Prostate gland (tissue), 2 donors: ENCODE results near the gene TAS1R3. TPM values are rescaled to one million over a fixed set of nuclear protein-coding genes. Genes with fewer than 3 reads are reported as not detected.

ENCODE experiments used
- DNase-seq: peaks from one replicate; pipeline ENCODE4 v3.0.0-alpha.2; 2019; ENCODE audit warnings: low spot score
- H3K27ac ChIP-seq, 2 donors: fragments of 200-600 bp; sonication (generic); 2 replicates each; pipeline ENCODE4 v1.5.1; 2017 to 2019
- H3K27me3 ChIP-seq: fragments of 200-600 bp; sonication (generic); replicated peaks from 2 replicates; pipeline ENCODE4 v1.5.1; 2019; ENCODE audit not compliant: insufficient read depth
- H3K36me3 ChIP-seq, 2 donors: fragments of 200-600 bp; sonication (generic); 1 replicate in 1 of 2; 2 replicates in 1 of 2; pipeline versions ENCODE4 v1.5.1 to v1.8.1; 2017 to 2019
- H3K4me1 ChIP-seq: fragments of 200-600 bp; sonication (generic); replicated peaks from 2 replicates; pipeline ENCODE4 v1.5.1; 2019
- H3K4me3 ChIP-seq, 2 donors: fragments of 200-600 bp; sonication (generic); 2 replicates each; pipeline ENCODE4 v1.5.1; 2017 to 2019
- H3K9me3 ChIP-seq: fragments of 200-600 bp; sonication (generic); 2 replicates; pipeline ENCODE4 v1.5.1; 2017
- POLR2A ChIP-seq: fragments of 450-650 bp; IDR thresholded peaks from one replicate; pipeline ENCODE4 v1.6.1; 2016; ENCODE audit warnings: antibody characterized with exemption, mild to moderate bottlenecking
- POLR2AphosphoS5 ChIP-seq: sonication (generic); formaldehyde crosslinking; IDR thresholded peaks from one replicate; pipeline ENCODE4 v1.6.1; 2017; ENCODE audit warnings: antibody characterized with exemption
- WGBS: methylation state at CpG from one replicate; pipeline ENCODE4 v1.1.5; 2018; 5-methylcytosine and 5-hydroxymethylcytosine counted together
- intact Hi-C: fragments of 100-400 bp; cut with DNase I; formaldehyde crosslinking; loops from one replicate; pipeline ENCODE4 v1.14.2; 2022
- total RNA-seq, 2 donors: library from RNA; depleted of rRNA; stranded (reverse); fragments of >200 nt; gene quantifications; one replicate each; pipeline ENCODE4 v1.1.0, GENCODE V29; 2016
- TF ChIP-seq, protein P1 (sequence below), 4 experiments: fragments of 200-600 bp in 2 of 4; fragments of 450-650 bp in 2 of 4; sonication (generic) in 2 of 4; IDR thresholded peaks; 1 replicate in 3 of 4; 2 replicates in 1 of 4; pipeline ENCODE4 v1.5.1; 2016 to 2019; ENCODE audit warnings: antibody characterized with exemption in 4 of 4, mild to moderate bottlenecking in 2 of 4, moderate library complexity in 2 of 4

TAS1R3 gene
- total RNA-seq, 2 donors from 2014 or later: 0.80 TPM; not detected in 1

DNA sequence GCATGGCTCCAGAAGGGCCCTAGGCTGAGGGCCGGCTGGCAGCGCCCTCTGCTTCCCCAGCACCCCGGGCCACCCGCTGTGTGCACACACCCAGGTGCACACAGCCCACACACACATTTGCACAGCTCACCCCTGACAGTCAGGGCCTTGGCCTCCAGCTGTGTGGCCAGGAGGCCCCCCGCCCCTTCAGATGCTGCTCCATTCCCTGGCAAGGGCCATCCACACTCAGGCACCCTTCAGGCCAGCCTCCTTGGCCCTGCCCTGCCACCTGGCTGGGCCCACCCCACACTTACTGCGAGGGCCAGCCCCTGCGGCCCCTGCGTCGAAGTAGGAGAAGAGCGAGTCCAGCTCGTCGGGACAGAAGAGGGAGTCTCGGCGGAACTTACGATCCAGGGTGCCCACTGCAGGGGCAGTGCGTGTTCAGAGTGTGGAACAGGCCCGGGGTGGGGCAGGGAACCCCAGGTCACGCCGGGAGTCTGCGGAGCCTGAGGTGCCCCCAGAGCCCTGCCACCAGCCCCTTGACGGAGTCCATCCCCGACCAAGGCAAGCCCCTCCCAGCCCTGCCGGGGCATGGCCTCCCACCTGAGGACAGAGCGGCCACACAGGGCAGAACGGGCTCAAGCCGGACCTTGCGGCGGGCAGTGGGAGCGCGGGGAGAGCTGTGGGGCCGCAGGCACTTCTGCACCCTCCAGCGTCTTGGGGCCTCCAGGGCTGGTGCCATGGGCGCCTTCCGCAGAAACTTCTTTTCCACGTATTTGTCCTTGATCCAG is 35.7 kb upstream of the TAS1R3 start:
- no peak for TF ChIP-seq POLR2A
- TF ChIP-seq, protein P1, sequence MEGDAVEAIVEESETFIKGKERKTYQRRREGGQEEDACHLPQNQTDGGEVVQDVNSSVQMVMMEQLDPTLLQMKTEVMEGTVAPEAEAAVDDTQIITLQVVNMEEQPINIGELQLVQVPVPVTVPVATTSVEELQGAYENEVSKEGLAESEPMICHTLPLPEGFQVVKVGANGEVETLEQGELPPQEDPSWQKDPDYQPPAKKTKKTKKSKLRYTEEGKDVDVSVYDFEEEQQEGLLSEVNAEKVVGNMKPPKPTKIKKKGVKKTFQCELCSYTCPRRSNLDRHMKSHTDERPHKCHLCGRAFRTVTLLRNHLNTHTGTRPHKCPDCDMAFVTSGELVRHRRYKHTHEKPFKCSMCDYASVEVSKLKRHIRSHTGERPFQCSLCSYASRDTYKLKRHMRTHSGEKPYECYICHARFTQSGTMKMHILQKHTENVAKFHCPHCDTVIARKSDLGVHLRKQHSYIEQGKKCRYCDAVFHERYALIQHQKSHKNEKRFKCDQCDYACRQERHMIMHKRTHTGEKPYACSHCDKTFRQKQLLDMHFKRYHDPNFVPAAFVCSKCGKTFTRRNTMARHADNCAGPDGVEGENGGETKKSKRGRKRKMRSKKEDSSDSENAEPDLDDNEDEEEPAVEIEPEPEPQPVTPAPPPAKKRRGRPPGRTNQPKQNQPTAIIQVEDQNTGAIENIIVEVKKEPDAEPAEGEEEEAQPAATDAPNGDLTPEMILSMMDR (IDR thresholded peaks at IDR 0.05): no peak
- TF ChIP-seq POLR2AphosphoS5: no peak
- 90% methylated on average over 34 of the region's 35 CpGs for WGBS
- no peak for DNase-seq
- intact Hi-C loops: no loop called here
- no peaks in the 10 kb centered on the region for H3K9me3 ChIP-seq
- H3K36me3 ChIP-seq: no peaks in the 10 kb centered on the region
- no peak overlapping the region for H3K27ac ChIP-seq
- H3K27me3 ChIP-seq: no peaks in the 10 kb centered on the region
- no peak overlapping the region for H3K4me3 ChIP-seq
- H3K4me1 ChIP-seq: peaks cover 4% of the 10 kb centered on the region

DNA sequence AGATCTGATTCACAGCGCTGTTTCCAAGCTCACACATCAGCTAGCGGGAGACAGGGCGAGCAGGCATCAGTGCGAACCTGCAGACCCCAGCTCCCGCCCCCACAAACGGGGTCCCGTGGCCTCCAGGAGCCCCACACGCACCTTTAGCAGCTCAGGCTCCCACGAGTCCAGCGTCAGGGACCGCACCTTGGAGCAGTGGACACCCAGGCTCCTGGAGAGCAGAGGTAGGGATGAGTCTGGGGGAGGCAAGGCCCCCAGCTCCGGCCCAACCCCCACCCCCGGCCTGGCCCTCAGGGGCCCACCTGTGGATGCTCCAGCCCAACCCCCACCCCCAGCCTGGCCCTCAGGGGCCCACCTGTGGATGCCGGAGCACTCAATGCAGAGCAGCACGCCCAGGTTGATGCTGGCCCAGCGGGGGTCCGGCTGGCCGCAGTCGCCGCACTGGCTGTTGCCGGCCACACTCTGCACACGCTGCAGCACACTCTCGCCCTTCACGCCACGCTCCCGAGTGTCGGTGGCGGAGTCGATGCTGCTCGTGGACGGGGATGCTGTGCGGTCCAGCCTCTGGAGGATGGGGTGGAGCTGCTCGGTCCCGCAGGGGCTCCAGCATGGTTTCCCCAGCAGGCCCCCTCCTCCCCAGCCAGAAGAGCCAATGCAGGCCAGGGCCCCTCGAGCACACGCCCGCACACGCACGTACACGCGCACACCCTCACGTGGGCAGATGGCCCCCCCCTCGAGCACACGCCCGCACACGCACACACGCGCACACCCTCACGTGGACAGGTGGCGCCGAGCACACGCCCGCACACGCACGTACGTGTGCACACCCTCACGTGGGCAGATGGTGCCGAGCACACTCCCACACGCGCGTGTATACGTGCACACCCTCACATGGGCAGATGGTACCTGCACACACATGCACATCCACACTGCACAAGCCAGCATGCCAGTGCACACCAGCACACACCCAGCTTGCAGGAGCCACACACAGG is 34.7 kb upstream of the TAS1R3 start:
- no peak for DNase-seq
- H3K4me3 ChIP-seq: no peak overlapping the region
- TF ChIP-seq, protein P1 (IDR thresholded peaks at IDR 0.05): no peak
- TF ChIP-seq POLR2A: no peak
- no peak for TF ChIP-seq POLR2AphosphoS5
- no peak overlapping the region for H3K27ac ChIP-seq
- WGBS: 89% methylated on average over 59 of the region's 62 CpGs
- H3K4me1 ChIP-seq: no peaks in the 10 kb centered on the region
- no peaks in the 10 kb centered on the region for H3K9me3 ChIP-seq
- intact Hi-C loops: no loop called here
- no peaks in the 10 kb centered on the region for H3K27me3 ChIP-seq
- H3K36me3 ChIP-seq: no peaks in the 10 kb centered on the region

DNA sequence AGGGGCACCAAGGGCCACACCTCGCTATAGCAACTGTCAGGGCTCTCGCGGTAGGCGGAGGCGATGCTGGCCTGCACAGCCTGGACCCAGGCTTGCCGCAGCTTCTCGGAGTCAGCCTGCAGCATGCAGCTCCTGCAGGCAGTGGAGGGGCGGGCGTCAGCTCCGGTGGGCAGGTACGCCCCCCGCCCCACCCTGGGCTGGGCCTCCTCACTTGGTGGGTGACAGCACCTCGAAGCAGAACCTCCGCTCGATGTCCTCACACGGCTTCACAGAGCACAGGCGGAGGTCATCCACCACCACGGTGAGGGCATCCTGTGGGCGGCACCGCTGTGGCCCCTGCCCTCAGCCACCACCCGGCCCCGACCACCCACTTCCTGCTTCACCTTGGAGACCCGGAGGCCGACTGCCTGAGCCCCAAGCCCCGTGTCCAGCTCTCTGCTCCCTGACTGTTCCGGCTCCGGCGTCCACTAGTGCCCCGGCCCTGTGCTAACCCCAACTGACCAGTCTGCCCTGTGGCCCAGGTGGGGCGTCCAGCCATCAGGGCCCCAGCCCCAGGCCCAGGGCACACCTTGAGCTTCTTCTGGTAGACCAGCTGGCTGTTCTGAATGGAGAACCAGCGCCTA is 33.2 kb upstream of the TAS1R3 start:
- no peak for TF ChIP-seq POLR2AphosphoS5
- TF ChIP-seq, protein P1 (IDR thresholded peaks at IDR 0.05): no peak
- no peak for TF ChIP-seq POLR2A
- H3K4me3 ChIP-seq: no peak overlapping the region
- no peaks in the 10 kb centered on the region for H3K9me3 ChIP-seq
- no peak overlapping the region for H3K27ac ChIP-seq
- no peak for DNase-seq
- no peaks in the 10 kb centered on the region for H3K4me1 ChIP-seq
- no peaks in the 10 kb centered on the region for H3K27me3 ChIP-seq
- intact Hi-C loops: no loop called here
- 94% methylated on average over 23 of the region's 31 CpGs for WGBS
- no peaks in the 10 kb centered on the region for H3K36me3 ChIP-seq

DNA sequence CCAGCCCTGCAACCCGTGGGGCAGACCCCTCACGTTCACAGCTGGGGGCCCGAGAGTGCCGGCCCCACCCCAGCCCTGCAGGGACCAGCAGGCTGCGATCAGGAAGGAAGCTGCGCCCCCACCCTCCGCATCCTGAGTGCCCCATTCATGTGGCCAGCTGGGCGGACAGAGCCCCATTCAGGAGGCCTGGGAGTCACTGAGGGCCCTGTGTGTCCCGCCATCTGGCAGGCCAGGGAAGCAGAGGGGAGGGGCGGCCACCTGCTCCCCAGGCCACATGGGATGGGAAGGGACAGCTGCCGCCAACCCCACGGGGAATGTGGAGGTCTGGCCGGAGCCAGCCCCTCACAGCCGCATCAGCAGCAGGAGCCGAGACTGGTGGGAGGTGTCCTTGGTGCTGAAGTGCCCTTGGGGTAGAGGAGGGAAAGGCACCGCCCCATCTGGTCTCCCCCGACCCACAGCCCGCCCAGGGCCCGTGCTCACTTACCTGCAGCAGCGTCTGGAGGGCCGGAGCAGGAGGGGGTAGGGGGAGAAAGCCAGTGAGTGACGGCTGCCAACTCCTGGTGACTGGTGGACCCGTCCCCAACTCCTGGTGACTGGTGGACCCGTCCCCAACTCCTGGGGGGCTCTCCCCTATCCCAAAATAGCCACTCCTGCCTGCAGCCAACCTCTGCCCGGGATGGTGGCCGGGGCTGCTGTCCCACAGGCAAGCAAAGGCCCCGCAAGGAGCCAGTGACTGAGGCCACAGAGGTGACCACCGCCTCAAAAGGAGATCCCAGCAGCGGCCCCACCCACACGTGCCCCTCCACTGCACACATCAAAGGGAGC is 32.0 kb upstream of the TAS1R3 start:
- DNase-seq: no peak
- intact Hi-C loops: no loop called here
- H3K27me3 ChIP-seq: no peaks in the 10 kb centered on the region
- no peak overlapping the region for H3K27ac ChIP-seq
- no peak overlapping the region for H3K4me3 ChIP-seq
- H3K9me3 ChIP-seq: no peaks in the 10 kb centered on the region
- TF ChIP-seq, protein P1 (IDR thresholded peaks at IDR 0.05): no peak
- TF ChIP-seq POLR2AphosphoS5: no peak
- no peak for TF ChIP-seq POLR2A
- no peaks in the 10 kb centered on the region for H3K36me3 ChIP-seq
- 69% methylated on average over 29 of the region's 30 CpGs for WGBS
- H3K4me1 ChIP-seq: no peaks in the 10 kb centered on the region
